Muscle layer of colon (tissue), 2 donors: ENCODE data around the gene PRPF40A.

Source experiments
- H3K27ac ChIP-seq: one replicate; pipeline ENCODE4 v1.7.0; 2013; ENCODE audit warnings: low read depth, mild to moderate bottlenecking, low read length, moderate library complexity
- H3K27me3 ChIP-seq, 2 donors: one replicate each; pipeline ENCODE4 v1.7.0; 2013; ENCODE audit warnings: low read length in 2 of 2, mild to moderate bottlenecking in 2 of 2; ENCODE audit not compliant: insufficient read depth in 2 of 2, control insufficient read depth in 1 of 2
- H3K36me3 ChIP-seq: one replicate; pipeline ENCODE4 v1.7.0; 2013; ENCODE audit warnings: mild to moderate bottlenecking, low read length; ENCODE audit not compliant: insufficient read depth
- H3K4me1 ChIP-seq: one replicate; pipeline ENCODE4 v1.7.0; 2013; ENCODE audit warnings: mild to moderate bottlenecking, low read length; ENCODE audit not compliant: insufficient read depth
- H3K4me3 ChIP-seq, 2 donors: one replicate each; pipeline ENCODE4 v1.7.0; 2013; ENCODE audit warnings: low read length in 2 of 2, low read depth in 1 of 2, mild to moderate bottlenecking in 1 of 2, moderate library complexity in 1 of 2
- H3K9ac ChIP-seq: one replicate; pipeline ENCODE4 v1.7.0; 2013; ENCODE audit warnings: low read length
- H3K9me3 ChIP-seq: one replicate; pipeline ENCODE4 v1.7.0; 2013; ENCODE audit warnings: mild to moderate bottlenecking, low read length
- donor health status: abdominal sarcoma.
- donor health status: Adenocarcinoma of cecum.

Gene PRPF40A

DNA sequence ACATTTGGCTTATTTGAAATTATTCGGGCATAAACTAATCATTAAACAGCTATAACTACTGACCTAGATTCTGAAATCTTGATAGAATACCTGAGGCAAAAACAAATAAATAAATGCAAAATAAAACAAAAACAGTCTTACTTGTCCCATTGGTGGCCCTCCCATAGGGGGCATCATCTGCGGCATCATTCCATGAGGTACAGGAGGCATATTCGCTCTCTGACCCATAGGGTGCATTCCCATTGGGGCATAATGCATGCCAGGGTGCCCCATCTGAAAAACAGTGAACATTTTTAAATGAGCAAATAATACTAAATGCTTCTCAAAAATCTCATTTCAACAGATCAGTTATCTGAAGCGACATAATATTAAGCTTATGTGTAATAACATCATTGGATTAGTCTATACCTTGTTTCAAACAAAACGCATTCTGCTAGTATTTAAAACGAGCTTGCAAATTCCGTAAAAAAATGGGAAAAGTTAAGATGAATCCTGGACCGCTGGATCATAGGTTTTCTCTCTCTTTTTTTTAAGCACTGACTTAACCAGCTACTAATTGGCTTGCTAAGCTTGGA is 1.3 kb downstream of the PRPF40A start:
- peak overlapping the region; percentile 98 for H3K9ac ChIP-seq
- peaks cover 29% of the 10 kb centered on the region for H3K4me1 ChIP-seq
- H3K27me3 ChIP-seq = no peaks in the 10 kb centered on the region
- H3K4me3 ChIP-seq = peak overlapping the region in 1 of 2 donors; percentile 98
- peaks cover 12% of the 10 kb centered on the region for H3K36me3 ChIP-seq
- no peaks in the 10 kb centered on the region for H3K9me3 ChIP-seq
- H3K27ac ChIP-seq = no peak overlapping the region

- no peak overlapping the region for H3K4me3 ChIP-seq
- peaks cover 21% of the 10 kb centered on the region for H3K4me1 ChIP-seq
- no peak overlapping the region for H3K9ac ChIP-seq
- no peaks in the 10 kb centered on the region for H3K27me3 ChIP-seq
- H3K9me3 ChIP-seq = no peaks in the 10 kb centered on the region
- peaks cover 16% of the 10 kb centered on the region for H3K36me3 ChIP-seq
- H3K27ac ChIP-seq = no peak overlapping the region
Observed at GRCh38 chr2:152715112-152715511, 2.1 kb downstream of the PRPF40A start.

- Histone ChIP-seq H3K9me3 (no peaks in the 10 kb centered on the region), H3K4me3 (no peak overlapping the region)
Observed at GRCh38 chr2:152710713-152711112, 6.5 kb downstream of the PRPF40A start.

GRCh38 chr2:152708742-152709141 is 8.5 kb downstream of the PRPF40A start:
- Histone ChIP-seq H3K27ac (no peak overlapping the region), H3K4me3 (no peak overlapping the region), H3K27me3 (no peaks in the 10 kb centered on the region), H3K9me3 (no peaks in the 10 kb centered on the region), H3K9ac (no peak overlapping the region), H3K36me3 (peaks cover 11% of the 10 kb centered on the region), H3K4me1 (no peaks in the 10 kb centered on the region)

More at GRCh38 chr2:152710713-152711112, 6.5 kb downstream of the PRPF40A start:
- Histone ChIP-seq H3K27me3 (no peaks in the 10 kb centered on the region), H3K36me3 (peaks cover 16% of the 10 kb centered on the region), H3K9ac (no peak overlapping the region), H3K4me1 (peaks cover 4% of the 10 kb centered on the region), H3K27ac (no peak overlapping the region)

DNA sequence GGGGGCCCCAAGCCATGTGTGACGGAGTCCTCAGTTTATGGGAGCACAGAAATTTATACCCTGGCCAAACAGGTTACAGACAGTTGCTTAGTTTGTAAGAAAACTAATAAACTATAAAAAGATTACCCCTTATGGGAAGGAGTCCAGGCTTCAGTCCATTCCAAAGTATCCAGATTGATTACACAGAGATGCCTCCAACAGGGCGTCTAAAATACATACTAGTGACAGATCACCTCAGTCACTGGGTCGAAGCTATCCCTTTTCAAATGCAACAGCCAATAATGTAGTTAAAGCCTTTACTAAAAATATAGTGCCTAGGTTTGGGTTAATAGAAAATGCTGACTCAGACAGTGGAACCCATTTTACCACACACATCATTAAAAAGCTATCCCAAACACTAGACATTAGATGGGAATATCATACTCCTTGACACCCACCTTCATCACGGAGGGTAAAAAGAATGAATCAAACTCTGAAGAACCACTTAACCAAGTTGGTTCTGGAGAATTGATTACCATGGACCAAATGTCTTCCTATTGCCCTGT is 10.7 kb downstream of the PRPF40A start:
- no peak overlapping the region for H3K27ac ChIP-seq
- H3K4me3 ChIP-seq = no peak overlapping the region
- H3K27me3 ChIP-seq = no peaks in the 10 kb centered on the region
- H3K9me3 ChIP-seq = no peaks in the 10 kb centered on the region
- H3K9ac ChIP-seq = no peak overlapping the region
- peaks cover 10% of the 10 kb centered on the region for H3K36me3 ChIP-seq
- no peaks in the 10 kb centered on the region for H3K4me1 ChIP-seq

GRCh38 chr2:152701198-152701597 is 16.1 kb downstream of the PRPF40A start:
- H3K4me1 ChIP-seq = no peaks in the 10 kb centered on the region
- no peak overlapping the region for H3K9ac ChIP-seq
- H3K36me3 ChIP-seq = peaks cover 8% of the 10 kb centered on the region
- no peaks in the 10 kb centered on the region for H3K9me3 ChIP-seq
- no peak overlapping the region for H3K4me3 ChIP-seq
- no peak overlapping the region for H3K27ac ChIP-seq
- H3K27me3 ChIP-seq = no peaks in the 10 kb centered on the region

DNA sequence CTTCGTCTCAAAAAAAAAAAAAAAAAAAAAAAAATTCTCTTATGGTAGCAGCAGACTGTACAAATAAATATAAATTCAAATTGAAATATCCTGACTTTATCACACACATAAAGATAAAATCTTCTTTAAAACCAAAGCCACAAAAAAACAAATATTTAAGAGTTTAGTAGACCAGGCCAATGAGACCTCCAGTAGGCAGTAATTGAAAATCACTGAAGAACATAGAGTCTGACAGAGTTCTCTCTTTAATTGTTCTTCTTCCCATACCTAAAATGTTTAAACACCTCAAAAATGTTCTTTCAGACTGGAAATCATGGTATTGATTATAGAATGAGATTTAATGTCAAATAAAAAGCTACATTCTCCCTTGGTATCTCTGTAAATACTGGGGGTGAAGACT is 20.8 kb downstream of the PRPF40A start:
- Histone ChIP-seq H3K4me3 (no peak overlapping the region), H3K27me3 (no peaks in the 10 kb centered on the region)

DNA sequence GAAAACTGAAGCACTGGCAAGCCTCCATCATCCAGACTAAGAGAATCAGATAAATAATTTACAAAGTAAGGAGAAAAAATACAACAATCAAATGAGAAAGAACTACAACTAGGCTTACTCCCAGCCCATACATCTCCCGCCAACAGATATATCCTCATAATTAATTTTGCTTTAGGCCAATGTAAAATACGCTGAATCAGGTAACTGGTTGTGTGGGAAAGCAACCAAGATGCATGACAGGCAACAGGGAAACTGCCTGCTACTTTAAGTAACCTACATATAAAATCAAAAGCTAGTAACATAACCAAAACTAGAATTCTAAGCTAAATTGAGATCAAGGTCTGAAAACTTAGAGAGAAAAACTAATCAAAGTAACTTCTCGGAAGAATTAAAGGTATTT is 21.5 kb downstream of the PRPF40A start:
- Histone ChIP-seq H3K27me3 (no peaks in the 10 kb centered on the region), H3K27ac (no peak overlapping the region), H3K9me3 (no peaks in the 10 kb centered on the region), H3K36me3 (no peaks in the 10 kb centered on the region), H3K4me1 (no peaks in the 10 kb centered on the region), H3K9ac (no peak overlapping the region), H3K4me3 (no peak overlapping the region)

More for the DNA sequence above, 20.8 kb downstream of the PRPF40A start:
- no peak overlapping the region for H3K27ac ChIP-seq
- no peaks in the 10 kb centered on the region for H3K9me3 ChIP-seq
- no peaks in the 10 kb centered on the region for H3K4me1 ChIP-seq
- H3K9ac ChIP-seq = no peak overlapping the region
- peaks cover 3% of the 10 kb centered on the region for H3K36me3 ChIP-seq

DNA sequence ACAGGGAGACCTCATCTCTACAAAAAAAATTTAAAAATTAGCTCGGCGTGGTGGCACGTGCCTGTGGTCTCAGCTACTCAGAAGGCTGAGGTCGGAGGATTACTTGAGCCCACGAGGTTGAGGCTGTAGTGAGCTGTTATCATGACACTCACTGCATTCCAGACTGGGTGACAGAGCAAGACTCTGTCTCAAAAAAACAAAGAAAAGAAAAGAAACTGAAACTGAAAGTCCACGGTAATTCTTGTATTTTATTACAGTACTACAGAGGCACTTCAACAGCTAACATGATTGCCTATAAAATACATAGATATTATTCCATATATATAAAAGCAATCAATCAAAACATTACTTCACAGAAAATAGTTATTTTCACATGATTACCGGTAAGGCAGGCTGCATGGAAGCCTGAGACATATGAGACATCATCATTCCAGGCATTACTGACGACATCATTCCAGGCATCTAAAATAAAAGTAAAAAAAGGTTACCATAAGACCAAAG is 23.1 kb downstream of the PRPF40A start:
- H3K9ac ChIP-seq = no peak overlapping the region
- no peaks in the 10 kb centered on the region for H3K4me1 ChIP-seq
- no peaks in the 10 kb centered on the region for H3K27me3 ChIP-seq
- H3K4me3 ChIP-seq = no peak overlapping the region
- no peak overlapping the region for H3K27ac ChIP-seq
- H3K9me3 ChIP-seq = no peaks in the 10 kb centered on the region
- no peaks in the 10 kb centered on the region for H3K36me3 ChIP-seq

DNA sequence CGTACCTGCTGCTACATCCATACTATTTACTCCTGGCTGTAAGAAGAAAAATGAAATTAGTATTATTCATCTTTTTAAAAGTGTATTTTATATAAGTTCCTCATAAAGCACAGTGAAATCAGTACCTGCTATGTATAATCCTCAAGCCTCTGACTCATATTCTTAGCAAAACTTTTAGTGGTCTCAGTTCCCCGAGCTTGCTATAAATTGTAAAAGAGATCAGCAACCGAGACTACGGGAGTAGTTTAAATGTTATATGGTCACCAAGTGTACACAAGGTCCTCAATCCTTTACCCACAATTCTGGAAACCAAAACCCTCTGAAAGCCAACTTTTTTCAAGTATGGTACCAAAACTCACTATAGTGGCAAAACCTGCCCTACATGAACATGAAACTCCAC is 24.2 kb downstream of the PRPF40A start:
- Histone ChIP-seq H3K27me3 (no peaks in the 10 kb centered on the region), H3K9me3 (no peaks in the 10 kb centered on the region), H3K4me1 (no peaks in the 10 kb centered on the region), H3K27ac (no peak overlapping the region), H3K36me3 (no peaks in the 10 kb centered on the region), H3K4me3 (no peak overlapping the region), H3K9ac (no peak overlapping the region)

DNA sequence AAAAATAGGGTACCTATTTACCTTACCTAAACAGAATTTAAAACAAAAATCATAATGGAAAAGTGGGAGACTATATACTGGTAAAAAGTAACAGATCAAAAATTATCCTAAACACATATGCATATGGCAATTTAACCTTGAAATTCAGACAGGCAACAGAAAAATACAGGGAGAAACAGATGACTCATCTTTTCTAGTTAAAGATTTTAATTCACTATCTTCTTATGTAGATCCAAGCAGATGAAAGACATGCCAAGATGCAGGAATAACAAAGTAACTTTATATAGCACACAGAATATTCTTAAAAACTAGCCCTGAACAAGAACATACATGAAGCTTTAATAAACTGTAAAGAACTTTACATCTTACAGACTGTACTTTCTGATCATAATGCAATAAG is 30.9 kb downstream of the PRPF40A start:
- Histone ChIP-seq H3K4me1 (no peaks in the 10 kb centered on the region), H3K9ac (no peak overlapping the region), H3K9me3 (no peaks in the 10 kb centered on the region), H3K4me3 (no peak overlapping the region), H3K36me3 (peaks cover under 1% of the 10 kb centered on the region), H3K27me3 (no peaks in the 10 kb centered on the region), H3K27ac (no peak overlapping the region)

DNA sequence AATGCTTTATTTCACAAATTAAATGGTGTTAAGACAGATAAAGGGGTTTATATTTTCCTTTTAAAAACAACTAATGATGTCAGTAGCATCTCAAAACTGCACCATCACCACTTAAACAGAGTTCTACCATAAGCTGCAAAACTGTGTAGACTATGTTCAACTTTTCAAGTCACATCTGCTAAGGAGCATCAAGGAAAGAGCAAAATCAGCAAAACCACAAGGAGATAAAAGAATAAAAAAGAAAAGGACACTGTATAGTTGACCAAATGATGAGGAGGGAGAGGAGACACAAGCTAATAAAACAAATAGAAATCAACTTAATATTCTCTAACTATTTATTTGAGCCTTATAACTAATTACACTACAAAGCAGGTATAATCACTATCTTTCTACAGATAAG is 33.9 kb downstream of the PRPF40A start:
- no peak overlapping the region for H3K4me3 ChIP-seq
- no peak overlapping the region for H3K27ac ChIP-seq
- no peak overlapping the region for H3K9ac ChIP-seq
- no peaks in the 10 kb centered on the region for H3K9me3 ChIP-seq
- peaks cover 19% of the 10 kb centered on the region for H3K36me3 ChIP-seq
- no peaks in the 10 kb centered on the region for H3K4me1 ChIP-seq
- H3K27me3 ChIP-seq = no peaks in the 10 kb centered on the region
